H54 (cell line): ENCODE data around the gene CCDC194.

Experiments used
- DNase-seq: peaks from one replicate; pipeline ENCODE4 v3.0.0; 2011; ENCODE audit warnings: low spot score, mixed read lengths; ENCODE audit not compliant: insufficient read length
- FAIRE-seq: peaks from 3 replicates; lab custom pipeline; 2011; peaks lifted over from hg19 to GRCh38; lab: Jason Lieb, UNC
- POLR2A ChIP-seq: IDR thresholded peaks from 2 replicates; pipeline ENCODE4 v1.6.1; 2011; ENCODE audit warnings: low read depth, mild to moderate bottlenecking, low read length

CCDC194 gene

GRCh38 chr19:17419154-17419620 is 25.2 kb upstream of the CCDC194 start:
- TF ChIP-seq POLR2A: no peak
- no peak for FAIRE-seq

GRCh38 chr19:17418710-17419109 is 24.7 kb upstream of the CCDC194 start:
- DNase-seq (no peak), FAIRE-seq (no peak)
- TF ChIP-seq POLR2A: no peak

More at GRCh38 chr19:17419154-17419620, 25.2 kb upstream of the CCDC194 start:
- no peak for DNase-seq

- no peak for DNase-seq
- no peak for TF ChIP-seq POLR2A
- no peak for FAIRE-seq
Observed at GRCh38 chr19:17415121-17415520, 21.1 kb upstream of the CCDC194 start.

- no peak for TF ChIP-seq POLR2A
- no peak for FAIRE-seq
- no peak for DNase-seq
Observed at GRCh38 chr19:17414097-17414496, 20.1 kb upstream of the CCDC194 start.

GRCh38 chr19:17411801-17412200 is 17.8 kb upstream of the CCDC194 start:
- no peak for TF ChIP-seq POLR2A
- FAIRE-seq (no peak), DNase-seq (no peak)

GRCh38 chr19:17409990-17410389 is 16.0 kb upstream of the CCDC194 start:
- DNase-seq: no peak
- no peak for FAIRE-seq

GRCh38 chr19:17406887-17407196 is 12.8 kb upstream of the CCDC194 start:
- FAIRE-seq: no peak
- TF ChIP-seq POLR2A: no peak
- no peak for DNase-seq

More at GRCh38 chr19:17409990-17410389, 16.0 kb upstream of the CCDC194 start:
- TF ChIP-seq POLR2A: no peak

- DNase-seq: peak; percentile 73
- TF ChIP-seq POLR2A: no peak
- peak; percentile 74 for FAIRE-seq
Observed at GRCh38 chr19:17406046-17406886, 12.3 kb upstream of the CCDC194 start.

GRCh38 chr19:17405250-17406045 is 11.5 kb upstream of the CCDC194 start, which contains the start of gene BST2:
TSS of gene BST2 (minus strand) at chr19:17405630. CDS start at chr19:17405575, 55 bp downstream.
- TF ChIP-seq POLR2A: no peak
- DNase-seq (no peak), FAIRE-seq (no peak)

GRCh38 chr19:17404621-17405249 is 10.7 kb upstream of the CCDC194 start:
- DNase-seq (peak; percentile 0), FAIRE-seq (no peak)
- TF ChIP-seq POLR2A: no peak

GRCh38 chr19:17404015-17404414 is 10.0 kb upstream of the CCDC194 start:
- DNase-seq (peak; percentile 1), FAIRE-seq (no peak)
- no peak for TF ChIP-seq POLR2A

GRCh38 chr19:17402982-17403855 is 9.2 kb upstream of the CCDC194 start:
- DNase-seq (peak; percentile 42), FAIRE-seq (no peak)
- no peak for TF ChIP-seq POLR2A

- FAIRE-seq (no peak), DNase-seq (no peak)
- TF ChIP-seq POLR2A: no peak
Observed at GRCh38 chr19:17401628-17402027, 7.6 kb upstream of the CCDC194 start.
